ENCODE results near the gene TSPAN18.

- no peak for TF ChIP-seq CTCF (IDR thresholded peaks at IDR 0.05; ENCODE audit: low read depth, low read length)
- TF ChIP-seq EZH2phosphoT487 (IDR thresholded peaks at IDR 0.05; ENCODE audit: low read depth) = no peak
These were observed 50.7 kb downstream of the TSPAN18 start for GRCh38 chr11:44777209-44778194.

All from OCI-LY3 (cell line).